ENCODE results near the gene IFITM10. TPM values are rescaled to one million over a fixed set of nuclear protein-coding genes. Genes with fewer than 3 reads are reported as not detected.

Gene IFITM10
- total RNA-seq = 0.14 and 1.1 TPM in 2 replicates

GRCh38 chr11:1750481-1750839 lies at the start of gene IFITM10:
Gene IFITM10, minus strand, starts transcription at chr11:1750595. Its CDS starts 153 bp downstream, at chr11:1750442.
- no peak for DNase-seq (ENCODE audit: low read depth)
- H3K27me3 ChIP-seq (ENCODE audit: control insufficient read depth, insufficient read depth, low read length) = peaks cover 27% of the 10 kb centered on the region
- TF ChIP-seq, protein P1, sequence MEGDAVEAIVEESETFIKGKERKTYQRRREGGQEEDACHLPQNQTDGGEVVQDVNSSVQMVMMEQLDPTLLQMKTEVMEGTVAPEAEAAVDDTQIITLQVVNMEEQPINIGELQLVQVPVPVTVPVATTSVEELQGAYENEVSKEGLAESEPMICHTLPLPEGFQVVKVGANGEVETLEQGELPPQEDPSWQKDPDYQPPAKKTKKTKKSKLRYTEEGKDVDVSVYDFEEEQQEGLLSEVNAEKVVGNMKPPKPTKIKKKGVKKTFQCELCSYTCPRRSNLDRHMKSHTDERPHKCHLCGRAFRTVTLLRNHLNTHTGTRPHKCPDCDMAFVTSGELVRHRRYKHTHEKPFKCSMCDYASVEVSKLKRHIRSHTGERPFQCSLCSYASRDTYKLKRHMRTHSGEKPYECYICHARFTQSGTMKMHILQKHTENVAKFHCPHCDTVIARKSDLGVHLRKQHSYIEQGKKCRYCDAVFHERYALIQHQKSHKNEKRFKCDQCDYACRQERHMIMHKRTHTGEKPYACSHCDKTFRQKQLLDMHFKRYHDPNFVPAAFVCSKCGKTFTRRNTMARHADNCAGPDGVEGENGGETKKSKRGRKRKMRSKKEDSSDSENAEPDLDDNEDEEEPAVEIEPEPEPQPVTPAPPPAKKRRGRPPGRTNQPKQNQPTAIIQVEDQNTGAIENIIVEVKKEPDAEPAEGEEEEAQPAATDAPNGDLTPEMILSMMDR (IDR thresholded peaks at IDR 0.05; ENCODE audit: insufficient read depth, low read length, poor library complexity, severe bottlenecking) = no peak
- H3K4me3 ChIP-seq (ENCODE audit: low read depth, low read length) = no peak within 1 kb of the TSS
- H3K36me3 ChIP-seq (ENCODE audit: control insufficient read depth, insufficient read depth, low read length) = peaks cover 1% of the 10 kb centered on the region

DNA sequence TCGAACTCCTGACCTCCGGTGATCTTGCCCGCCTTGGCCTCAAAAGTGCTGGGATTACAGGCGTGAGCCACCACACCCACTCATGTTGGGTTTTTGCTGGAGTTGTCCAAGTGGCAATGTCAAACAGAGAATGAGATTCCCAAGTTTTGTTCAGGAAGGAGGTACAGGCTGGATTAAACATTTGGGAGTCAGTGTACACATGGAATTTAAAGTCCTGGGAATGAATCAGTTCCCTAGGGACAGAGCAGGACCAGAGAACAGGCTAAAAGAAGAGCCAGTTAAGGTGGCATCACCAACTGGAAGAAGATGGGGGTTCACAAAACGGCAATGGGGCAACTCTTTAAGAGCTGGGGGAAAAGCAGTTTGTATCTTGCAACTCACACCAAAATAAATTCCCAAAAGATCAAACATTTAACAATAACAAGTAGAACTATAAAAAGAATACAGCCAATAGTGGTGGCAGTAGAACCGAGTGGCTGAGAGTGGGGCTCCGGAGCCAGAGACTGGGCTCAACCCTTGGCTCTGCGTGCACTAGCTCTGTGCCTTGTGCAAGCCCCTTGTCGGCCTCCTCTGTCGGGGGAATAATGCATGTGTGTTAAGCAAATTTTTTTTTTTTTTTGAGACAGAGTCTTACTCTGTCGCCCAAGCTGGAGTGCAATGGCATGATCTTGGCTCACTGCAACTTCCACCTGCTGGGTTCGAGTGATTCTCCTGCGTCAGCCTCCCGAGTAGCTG lies 47.2 kb upstream of the IFITM10 start:
- peaks cover 10% of the 10 kb centered on the region for H3K27me3 ChIP-seq (ENCODE audit: control insufficient read depth, insufficient read depth, low read length)
- no peaks in the 10 kb centered on the region for H3K36me3 ChIP-seq (ENCODE audit: control insufficient read depth, insufficient read depth, low read length)
- TF ChIP-seq, protein P1 (IDR thresholded peaks at IDR 0.05; ENCODE audit: insufficient read depth, low read length, poor library complexity, severe bottlenecking) = no peak
- DNase-seq (ENCODE audit: low read depth) = no peak
- no peak overlapping the region for H3K4me3 ChIP-seq (ENCODE audit: low read depth, low read length)

DNA sequence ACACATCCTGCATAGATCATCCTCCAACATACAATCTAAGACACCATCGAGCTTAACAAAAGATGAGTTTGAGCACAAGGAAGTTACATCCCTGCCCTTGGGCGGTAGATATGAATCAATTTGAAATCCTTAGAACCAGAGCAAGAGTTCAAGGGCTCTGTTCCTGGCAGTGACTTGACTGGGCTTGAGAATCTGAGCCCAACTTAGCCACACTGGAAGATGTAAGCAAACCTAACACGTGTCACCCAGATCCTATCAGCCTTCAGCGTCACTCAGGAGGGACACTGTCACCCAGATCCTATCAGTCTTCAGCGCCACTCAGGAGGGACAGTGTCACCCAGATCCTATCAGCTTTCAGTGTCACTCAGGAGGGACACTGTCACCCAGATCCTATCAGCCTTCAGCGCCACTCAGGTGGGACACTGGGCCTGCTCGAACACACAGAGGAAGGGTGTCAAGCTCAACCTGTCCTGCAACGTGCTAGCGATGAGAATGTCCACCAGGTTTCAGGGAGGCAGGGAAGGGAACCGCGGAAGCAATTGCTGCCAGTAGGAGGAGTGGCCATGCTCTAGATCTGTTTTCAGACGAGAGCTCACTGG lies 46.1 kb upstream of the IFITM10 start:
- no peak for DNase-seq (ENCODE audit: low read depth)
- H3K36me3 ChIP-seq (ENCODE audit: control insufficient read depth, insufficient read depth, low read length) = no peaks in the 10 kb centered on the region
- H3K4me3 ChIP-seq (ENCODE audit: low read depth, low read length) = no peak overlapping the region
- TF ChIP-seq, protein P1 (IDR thresholded peaks at IDR 0.05; ENCODE audit: insufficient read depth, low read length, poor library complexity, severe bottlenecking) = no peak
- peaks cover 10% of the 10 kb centered on the region for H3K27me3 ChIP-seq (ENCODE audit: control insufficient read depth, insufficient read depth, low read length)

DNA sequence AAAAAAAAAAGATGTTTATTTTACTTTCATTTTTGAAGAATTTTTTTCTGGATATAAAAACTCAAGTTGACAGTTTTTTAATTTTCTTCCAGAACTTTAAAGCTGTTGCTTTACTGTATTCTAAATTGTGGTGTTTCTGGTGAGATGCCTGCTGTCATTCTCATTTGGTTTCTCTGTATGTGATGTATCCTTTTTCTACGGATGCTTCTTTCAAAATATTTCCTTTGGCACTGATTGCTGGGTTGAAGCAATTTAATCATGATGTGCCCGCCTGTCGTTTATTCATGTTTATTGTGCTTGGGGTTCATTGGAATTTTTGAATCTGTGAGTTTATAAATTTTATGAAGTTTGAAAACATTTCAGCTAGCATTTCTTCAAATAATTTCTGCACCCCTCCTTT lies 42.7 kb upstream of the IFITM10 start:
- DNase-seq (ENCODE audit: low read depth) = no peak
- TF ChIP-seq, protein P1 (IDR thresholded peaks at IDR 0.05; ENCODE audit: insufficient read depth, low read length, poor library complexity, severe bottlenecking) = no peak
- H3K27me3 ChIP-seq (ENCODE audit: control insufficient read depth, insufficient read depth, low read length) = peaks cover 10% of the 10 kb centered on the region
- H3K4me3 ChIP-seq (ENCODE audit: low read depth, low read length) = no peak overlapping the region
- no peaks in the 10 kb centered on the region for H3K36me3 ChIP-seq (ENCODE audit: control insufficient read depth, insufficient read depth, low read length)

GRCh38 chr11:1792461-1792860 lies 42.1 kb upstream of the IFITM10 start:
- no peak for DNase-seq (ENCODE audit: low read depth)
- Histone ChIP-seq H3K4me3 (ENCODE audit: low read depth, low read length) (no peak overlapping the region), H3K36me3 (ENCODE audit: control insufficient read depth, insufficient read depth, low read length) (no peaks in the 10 kb centered on the region), H3K27me3 (ENCODE audit: control insufficient read depth, insufficient read depth, low read length) (peaks cover 10% of the 10 kb centered on the region)
- TF ChIP-seq, protein P1 (IDR thresholded peaks at IDR 0.05; ENCODE audit: insufficient read depth, low read length, poor library complexity, severe bottlenecking) = no peak
